ENCODE results near the gene NAPEPLD. TPM values are rescaled to one million over a fixed set of nuclear protein-coding genes. Genes with fewer than 3 reads are reported as not detected.

Gene NAPEPLD
- total RNA-seq, 4 donors from 2014 or later, result 51.9 to 179 (median 81.8) TPM

DNA sequence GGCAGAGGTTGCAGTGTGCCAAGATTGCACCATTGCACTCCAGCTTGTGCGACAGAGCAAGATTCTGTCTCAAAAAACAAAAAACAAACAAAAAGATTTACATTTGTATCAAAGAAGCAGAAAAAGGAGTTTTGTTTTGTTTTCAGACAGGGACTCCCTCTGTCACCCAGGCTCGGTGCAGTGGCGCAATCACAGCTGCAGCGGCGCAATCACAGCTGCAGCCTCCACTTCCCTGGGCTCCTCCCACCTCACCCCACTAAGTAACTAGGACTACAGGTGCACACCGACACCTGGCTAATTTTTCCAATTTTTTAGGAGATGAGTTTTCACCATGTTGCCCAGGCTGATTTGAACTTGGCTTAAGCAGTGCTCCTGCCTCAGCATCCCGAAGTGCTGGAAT lies 72.1 kb downstream of the NAPEPLD start:
- TF ChIP-seq EP300 (IDR thresholded peaks at IDR 0.05; ENCODE audit: low read depth) (no peak), POLR2AphosphoS5 (IDR thresholded peaks at IDR 0.05) (no peak), CTCF (IDR thresholded peaks at IDR 0.05) (no peak), POLR2A (IDR thresholded peaks at IDR 0.05) (no peak)
- Histone ChIP-seq H3K4me1 (peaks cover 15 to 24% (median 21%) of the 10 kb centered on the region in 4 donors), H3K9me3 (no peaks in the 10 kb centered on the region), H3K27me3 (no peaks in the 10 kb centered on the region), H3K4me3 (peak overlapping the region in 1 of 4 donors; percentile 68), H3K27ac (no peak overlapping the region), H3K36me3 (no peaks in the 10 kb centered on the region)
- WGBS, 2 donors (ENCODE audit: low coverage in 1 of 2), result 88 to 90% methylated on average over 4 to 7 of the region's 7 CpGs
- in situ Hi-C loops (cut with MboI; ENCODE audit: low pct_ligation_motif_present in 1 of 4, low pct_unique_long_range_greater_than_20kb in 1 of 4, low sequenced_read_pairs in 3 of 4) (loop anchor here in 1 of 4 donors (25.0 kb wide), 1 partner anchor 211 kb away; the partner anchor contains the start of gene PMPCB), intact Hi-C loops (cut with DNase I; ENCODE audit: low total_unique reads) (no loop called here)
- DNase-seq, result no peak

- intact Hi-C loops (cut with DNase I; ENCODE audit: low total_unique reads) (no loop called here), in situ Hi-C loops (cut with MboI; ENCODE audit: low pct_ligation_motif_present in 1 of 4, low pct_unique_long_range_greater_than_20kb in 1 of 4, low sequenced_read_pairs in 3 of 4) (loop anchor here in 1 of 4 donors (25.0 kb wide), 1 partner anchor 212 kb away; the partner anchor contains the start of gene PMPCB)
- Histone ChIP-seq H3K27me3 (no peaks in the 10 kb centered on the region), H3K27ac (peak overlapping the region; percentile 93 to 95 (median 94)), H3K4me1 (peaks cover 15 to 24% (median 21%) of the 10 kb centered on the region in 4 donors), H3K4me3 (peak overlapping the region; percentile 67 to 85 (median 74)), H3K9me3 (no peaks in the 10 kb centered on the region), H3K36me3 (no peaks in the 10 kb centered on the region)
- TF ChIP-seq POLR2A (IDR thresholded peaks at IDR 0.05), result no peak
- no peak for TF ChIP-seq POLR2AphosphoS5 (IDR thresholded peaks at IDR 0.05)
- no peak for TF ChIP-seq CTCF (IDR thresholded peaks at IDR 0.05)
- TF ChIP-seq EP300 (IDR thresholded peaks at IDR 0.05; ENCODE audit: low read depth), result no peak
- 2% methylated on average over 34 of the region's 36 CpGs; no CpG with 5 or more reads in 1 of the 2 donors for WGBS, 2 donors (ENCODE audit: low coverage in 1 of 2)
- peak; percentile 56 for DNase-seq
Observed at GRCh38 chr7:103075337-103075918, 73.5 kb downstream of the NAPEPLD start.

DNA sequence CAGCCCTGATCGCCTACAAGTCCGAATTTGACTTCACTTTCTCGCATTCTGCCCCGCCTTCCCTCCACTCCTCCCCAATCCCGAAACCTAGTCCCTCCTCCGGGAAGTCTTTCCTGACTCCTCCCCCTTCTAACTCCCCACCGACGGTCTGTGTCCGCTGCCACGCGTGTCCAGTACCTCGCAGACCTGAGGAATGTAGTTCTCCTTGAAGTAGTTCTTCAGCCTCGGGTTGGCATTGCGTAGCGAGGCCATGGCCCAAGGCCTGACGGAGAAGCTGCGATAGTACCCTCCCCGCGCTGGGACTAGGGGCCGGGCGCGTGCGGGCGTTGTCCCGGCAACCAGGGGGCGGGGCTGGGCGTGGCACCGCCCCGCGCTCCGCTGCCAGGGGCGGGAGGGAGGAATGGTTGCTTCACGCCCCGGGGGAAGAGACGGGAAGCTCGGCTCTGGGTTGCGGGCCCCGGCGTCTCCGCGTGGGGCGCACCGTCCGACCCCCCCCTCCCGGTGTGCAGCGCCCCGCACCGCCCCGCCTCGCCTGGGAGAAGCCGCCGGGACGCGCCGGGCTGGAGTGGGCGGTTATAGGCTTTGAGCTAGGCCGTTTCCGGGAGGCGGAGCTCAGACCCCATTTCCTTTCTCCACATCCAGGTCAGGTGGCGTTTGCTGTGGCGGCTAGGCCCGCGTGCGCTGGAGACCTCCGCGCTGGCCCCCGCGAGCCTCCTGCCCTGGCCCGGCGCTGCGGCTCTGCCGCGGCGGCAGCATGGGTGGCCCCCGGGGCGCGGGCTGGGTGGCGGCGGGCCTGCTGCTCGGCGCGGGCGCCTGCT lies 74.2 kb downstream of the NAPEPLD start, which contains the start of the genes ARMC10 and FBXL13:
ARMC10 (plus strand) TSS at position 622 of the 818 bp plus-strand sequence; CDS start at position 755, 133 bp downstream.
FBXL13 (minus strand) TSS at position 278 of the 818 bp plus-strand sequence.
- in situ Hi-C loops (cut with MboI; ENCODE audit: low pct_ligation_motif_present in 1 of 4, low pct_unique_long_range_greater_than_20kb in 1 of 4, low sequenced_read_pairs in 3 of 4), result loop anchor here in 3 of 4 donors (25.0 kb wide), 2 partner anchors 213 to 312 kb away; partner anchors contain the start of gene PMPCB (in 1 of the 3)

More for the DNA sequence above, 74.2 kb downstream of the NAPEPLD start, which contains the start of the genes ARMC10 and FBXL13:
- H3K36me3 ChIP-seq, result no peaks in the 10 kb centered on the region
- 0% methylated on average over 10 to 53 of the region's 83 CpGs for WGBS, 2 donors (ENCODE audit: low coverage in 1 of 2)
- H3K4me1 ChIP-seq, result peaks cover 15 to 24% (median 21%) of the 10 kb centered on the region in 4 donors
- intact Hi-C loops (cut with DNase I; ENCODE audit: low total_unique reads), result no loop called here
- peak within 1 kb of the TSS; percentile 67 to 85 (median 74) for H3K4me3 ChIP-seq
- peak within 1 kb of the TSS; percentile 93 to 95 (median 94) for H3K27ac ChIP-seq
- no peaks in the 10 kb centered on the region for H3K27me3 ChIP-seq
- H3K9me3 ChIP-seq, result no peaks in the 10 kb centered on the region
- TF ChIP-seq POLR2AphosphoS5 (IDR thresholded peaks at IDR 0.05), result peak; percentile 19 to 70 (median 54)
- no peak for TF ChIP-seq EP300 (IDR thresholded peaks at IDR 0.05; ENCODE audit: low read depth)
- TF ChIP-seq CTCF (IDR thresholded peaks at IDR 0.05), result peak in 4 of 5 experiments; percentile 25 to 53 (median 34)
- peak; percentile 53 for TF ChIP-seq POLR2A (IDR thresholded peaks at IDR 0.05)
- DNase-seq, result peak; percentile 92
